Loucy (cell line): ENCODE measurements around the gene MFSD8.
"Not testable (repeated sequence)": the region's sequence is repeated elsewhere in the genome, so short reads cannot be mapped to it uniquely, and the experiment has no call there.

Experiments used
- H2AFZ ChIP-seq: fragments of 200-600 bp; sonication (generic); 2 replicates; pipeline ENCODE4 v1.6.0; 2016; ENCODE audit warnings: antibody characterized with exemption, mild to moderate bottlenecking, low read length, moderate library complexity
- H3F3A ChIP-seq: fragments of 200-600 bp; 2 replicates; pipeline ENCODE4 v1.6.0; 2016; ENCODE audit warnings: antibody characterized with exemption, low read depth, mild to moderate bottlenecking
- H3K27me3 ChIP-seq: fragments of 200-600 bp; sonication (generic); 2 replicates; pipeline ENCODE4 v1.6.1; 2014; ENCODE audit warnings: low read length, mild to moderate bottlenecking; ENCODE audit not compliant: insufficient read depth, poor library complexity, severe bottlenecking
- H3K36me3 ChIP-seq: fragments of 200-600 bp; sonication (generic); 2 replicates; pipeline ENCODE4 v1.6.1; 2016; ENCODE audit warnings: low read length; ENCODE audit not compliant: insufficient read depth
- H3K4me1 ChIP-seq: fragments of 200-600 bp; sonication (generic); 2 replicates; pipeline ENCODE4 v1.5.1; 2014; ENCODE audit warnings: low read length, mild to moderate bottlenecking; ENCODE audit not compliant: insufficient read depth, poor library complexity, severe bottlenecking
- H3K4me2 ChIP-seq: fragments of 200-600 bp; sonication (generic); 2 replicates; pipeline ENCODE4 v1.6.0; 2014; ENCODE audit warnings: antibody characterized with exemption, low read length, low read depth, mild to moderate bottlenecking; ENCODE audit not compliant: poor library complexity, severe bottlenecking
- H3K4me3 ChIP-seq: fragments of 200-600 bp; sonication (generic); 2 replicates; pipeline ENCODE4 v1.5.1; 2014; ENCODE audit warnings: low read length, mild to moderate bottlenecking, mixed read lengths; ENCODE audit not compliant: poor library complexity, severe bottlenecking
- H3K79me2 ChIP-seq: fragments of 200-600 bp; sonication (generic); 2 replicates; pipeline ENCODE4 v1.6.1; 2014; ENCODE audit warnings: low read length; ENCODE audit not compliant: insufficient read depth
- H3K9ac ChIP-seq: fragments of 200-600 bp; sonication (generic); 2 replicates; pipeline ENCODE4 v1.6.0; 2014; ENCODE audit warnings: mild to moderate bottlenecking, low read depth, low read length, moderate library complexity; ENCODE audit not compliant: poor library complexity, severe bottlenecking
- H3K9me2 ChIP-seq: fragments of 200-600 bp; sonication (generic); replicated peaks from 2 replicates; pipeline ENCODE4 v1.6.1; 2016; ENCODE audit warnings: low read depth, low read length, mixed read lengths
- H3K9me3 ChIP-seq: fragments of 200-600 bp; sonication (generic); 2 replicates; pipeline ENCODE4 v1.6.1; 2014; ENCODE audit warnings: mild to moderate bottlenecking, antibody characterized with exemption, low read length, low read depth; ENCODE audit not compliant: insufficient read depth
- H4K20me1 ChIP-seq: fragments of 200-600 bp; sonication (generic); 2 replicates; pipeline ENCODE4 v1.6.0; 2014; ENCODE audit warnings: antibody characterized with exemption, low read length, mild to moderate bottlenecking; ENCODE audit not compliant: insufficient read depth, poor library complexity, severe bottlenecking
- EZH2phosphoT487 ChIP-seq: fragments of 200-600 bp; IDR thresholded peaks from 2 replicates; pipeline ENCODE4 v1.6.1; 2018; ENCODE audit warnings: antibody characterized with exemption, mild to moderate bottlenecking, moderate library complexity, borderline replicate concordance
- TF ChIP-seq, protein P1 (sequence below): fragments of 200-600 bp; sonication (generic); conservative IDR thresholded peaks from 2 replicates; pipeline ENCODE4 v1.5.1; 2014; ENCODE audit warnings: mild to moderate bottlenecking, antibody characterized with exemption, low read length

MFSD8 gene

DNA sequence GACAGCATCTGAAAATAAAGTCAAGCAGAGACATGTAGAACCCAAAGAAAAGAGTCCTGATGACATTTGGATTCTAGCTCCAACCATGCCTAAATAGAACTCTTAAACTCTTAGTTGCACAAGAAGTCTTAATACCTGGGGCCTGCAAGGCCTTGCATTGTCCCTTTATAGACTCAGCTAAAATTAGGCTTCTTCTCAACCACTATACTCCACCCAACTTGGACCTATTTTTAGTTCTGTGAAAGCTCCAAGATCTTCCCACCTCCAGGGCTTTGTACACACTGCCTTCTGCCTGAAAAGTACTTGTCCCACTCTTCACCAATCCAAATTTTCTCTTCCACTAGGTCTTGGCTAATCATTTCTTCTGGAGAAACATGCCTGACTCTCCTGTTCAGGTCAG, 47.8 kb downstream of the MFSD8 start:
- Histone ChIP-seq H3K27me3 (no peaks in the 10 kb centered on the region), H3K4me3 (no peak overlapping the region), H3K36me3 (peaks cover 24% of the 10 kb centered on the region; the same call in 1 of the 2 replicates), H4K20me1 (no peaks in the 10 kb centered on the region), H3K79me2 (no peaks in the 10 kb centered on the region), H3K4me2 (no peak overlapping the region), H3F3A (no peaks in the 10 kb centered on the region), H3K4me1 (no peaks in the 10 kb centered on the region), H3K9ac (no peak overlapping the region), H2AFZ (no peak overlapping the region), H3K9me2 (no peaks in the 10 kb centered on the region), H3K9me3 (no peaks in the 10 kb centered on the region)
- TF ChIP-seq, protein P1, sequence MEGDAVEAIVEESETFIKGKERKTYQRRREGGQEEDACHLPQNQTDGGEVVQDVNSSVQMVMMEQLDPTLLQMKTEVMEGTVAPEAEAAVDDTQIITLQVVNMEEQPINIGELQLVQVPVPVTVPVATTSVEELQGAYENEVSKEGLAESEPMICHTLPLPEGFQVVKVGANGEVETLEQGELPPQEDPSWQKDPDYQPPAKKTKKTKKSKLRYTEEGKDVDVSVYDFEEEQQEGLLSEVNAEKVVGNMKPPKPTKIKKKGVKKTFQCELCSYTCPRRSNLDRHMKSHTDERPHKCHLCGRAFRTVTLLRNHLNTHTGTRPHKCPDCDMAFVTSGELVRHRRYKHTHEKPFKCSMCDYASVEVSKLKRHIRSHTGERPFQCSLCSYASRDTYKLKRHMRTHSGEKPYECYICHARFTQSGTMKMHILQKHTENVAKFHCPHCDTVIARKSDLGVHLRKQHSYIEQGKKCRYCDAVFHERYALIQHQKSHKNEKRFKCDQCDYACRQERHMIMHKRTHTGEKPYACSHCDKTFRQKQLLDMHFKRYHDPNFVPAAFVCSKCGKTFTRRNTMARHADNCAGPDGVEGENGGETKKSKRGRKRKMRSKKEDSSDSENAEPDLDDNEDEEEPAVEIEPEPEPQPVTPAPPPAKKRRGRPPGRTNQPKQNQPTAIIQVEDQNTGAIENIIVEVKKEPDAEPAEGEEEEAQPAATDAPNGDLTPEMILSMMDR, result no peak
- no peak for TF ChIP-seq EZH2phosphoT487

DNA sequence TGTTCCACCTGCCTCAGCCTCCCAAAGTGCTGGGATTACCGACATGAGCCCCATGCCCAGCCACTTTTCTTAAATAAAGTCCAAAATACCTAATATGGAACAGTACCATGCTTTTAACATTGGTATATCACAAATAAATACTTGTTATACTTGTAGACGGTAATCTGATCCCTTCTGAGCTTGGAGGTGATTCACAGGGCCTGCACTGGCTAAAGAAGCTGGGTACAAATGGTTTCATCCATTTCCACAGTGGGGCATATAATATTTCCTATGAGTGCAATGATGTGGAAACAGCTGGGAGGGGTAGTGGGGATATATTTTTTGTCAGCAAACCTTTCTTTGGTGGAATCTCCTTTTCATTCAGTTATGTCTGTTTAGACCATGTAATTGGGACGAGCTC, 48.5 kb downstream of the MFSD8 start:
- no peak overlapping the region for H3K4me2 ChIP-seq
- no peak for TF ChIP-seq EZH2phosphoT487
- TF ChIP-seq, protein P1, result no peak

DNA sequence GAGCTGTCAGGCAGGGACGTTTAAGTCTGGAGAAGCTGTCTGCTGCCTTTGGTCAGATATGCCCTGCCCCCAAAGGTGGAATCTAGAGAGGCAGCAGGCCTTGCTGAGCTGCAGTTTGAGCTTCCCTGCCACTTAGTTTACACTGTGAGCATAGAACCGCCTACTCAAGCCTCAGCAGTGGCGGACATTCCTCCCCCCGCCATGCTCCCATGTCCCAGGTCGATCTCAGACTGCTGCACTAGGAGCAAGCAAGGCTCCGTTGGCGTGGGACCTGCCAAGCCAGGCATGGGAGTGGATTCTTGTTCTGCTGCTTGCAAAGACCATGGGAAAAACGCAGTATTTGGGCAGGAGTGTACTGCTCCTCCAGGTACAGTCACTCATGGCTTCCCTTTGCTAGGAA, 59.9 kb downstream of the MFSD8 start:
- H3K4me3 ChIP-seq, result no peak overlapping the region
- H3K27me3 ChIP-seq, result no peaks in the 10 kb centered on the region
- TF ChIP-seq EZH2phosphoT487, result no peak
- TF ChIP-seq, protein P1, result no peak
- H3K9ac ChIP-seq, result no peak overlapping the region
- H3K9me2 ChIP-seq, result no peaks in the 10 kb centered on the region
- no peak overlapping the region for H2AFZ ChIP-seq
- H3K9me3 ChIP-seq, result no peaks in the 10 kb centered on the region
- no peaks in the 10 kb centered on the region for H3F3A ChIP-seq
- H4K20me1 ChIP-seq, result no peaks in the 10 kb centered on the region
- no peaks in the 10 kb centered on the region for H3K36me3 ChIP-seq
- H3K79me2 ChIP-seq, result no peaks in the 10 kb centered on the region
- H3K4me2 ChIP-seq, result no peak overlapping the region
- peaks cover 4% of the 10 kb centered on the region for H3K4me1 ChIP-seq

More for the DNA sequence above, 48.5 kb downstream of the MFSD8 start:
- no peak overlapping the region for H3K4me3 ChIP-seq
- no peak overlapping the region for H3K9ac ChIP-seq
- no peaks in the 10 kb centered on the region for H3K4me1 ChIP-seq
- H2AFZ ChIP-seq, result no peak overlapping the region
- no peaks in the 10 kb centered on the region for H3K79me2 ChIP-seq
- no peaks in the 10 kb centered on the region for H3K9me3 ChIP-seq
- H3K27me3 ChIP-seq, result no peaks in the 10 kb centered on the region
- peaks cover 21% of the 10 kb centered on the region; the same call in 1 of the 2 replicates for H3K36me3 ChIP-seq
- H4K20me1 ChIP-seq, result no peaks in the 10 kb centered on the region
- no peaks in the 10 kb centered on the region for H3F3A ChIP-seq
- no peaks in the 10 kb centered on the region for H3K9me2 ChIP-seq

DNA sequence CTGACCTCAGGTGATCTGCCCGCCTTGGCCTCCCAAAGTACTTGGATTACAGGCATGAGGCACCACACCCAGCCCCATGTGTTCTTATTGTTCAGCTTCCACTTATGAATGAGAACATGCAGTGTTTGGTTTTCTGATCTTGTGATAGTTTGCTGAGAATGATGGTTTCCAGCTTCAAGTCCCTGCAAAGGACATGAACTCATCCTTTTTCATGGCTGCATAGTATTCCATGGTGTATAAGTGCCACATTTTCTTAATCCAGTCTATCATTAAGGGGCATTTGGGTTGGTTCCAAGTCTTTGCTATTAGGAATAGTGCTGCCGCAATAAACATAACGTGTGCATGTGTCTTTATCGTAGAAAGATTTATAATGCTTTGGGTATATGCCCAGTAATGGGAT, 65.3 kb downstream of the MFSD8 start:
- not testable (repeated sequence) for H3K4me2 ChIP-seq, H3K27me3 ChIP-seq, H3K9me3 ChIP-seq, H3K4me1 ChIP-seq, H3F3A ChIP-seq, H4K20me1 ChIP-seq, H3K9ac ChIP-seq, H2AFZ ChIP-seq, H3K4me3 ChIP-seq, H3K79me2 ChIP-seq, H3K9me2 ChIP-seq
- H3K36me3 ChIP-seq, result peaks cover 27% of the 10 kb centered on the region; the same call in 1 of the 2 replicates
